ENCODE results near the gene ROPN1L.

DNA sequence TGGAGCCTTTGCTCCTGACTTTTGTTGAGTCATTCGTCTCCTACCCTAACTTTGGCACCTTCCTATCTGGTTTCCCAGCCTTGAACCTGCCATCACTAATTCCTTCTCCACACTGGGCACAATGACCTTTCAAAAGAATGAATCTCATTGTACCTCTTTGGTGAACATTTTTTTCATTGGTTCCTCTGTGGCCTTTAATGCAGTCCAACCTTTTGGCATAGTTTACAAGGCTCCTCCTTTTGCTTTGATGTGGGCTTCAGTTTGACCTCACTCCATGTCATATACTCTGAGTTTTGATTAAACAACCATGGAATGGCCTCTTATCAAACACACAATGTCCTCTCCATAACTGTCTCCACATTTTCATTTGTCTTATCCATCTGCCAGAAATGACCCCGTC, 14.5 kb upstream of the ROPN1L start:
- TF ChIP-seq, protein P1, sequence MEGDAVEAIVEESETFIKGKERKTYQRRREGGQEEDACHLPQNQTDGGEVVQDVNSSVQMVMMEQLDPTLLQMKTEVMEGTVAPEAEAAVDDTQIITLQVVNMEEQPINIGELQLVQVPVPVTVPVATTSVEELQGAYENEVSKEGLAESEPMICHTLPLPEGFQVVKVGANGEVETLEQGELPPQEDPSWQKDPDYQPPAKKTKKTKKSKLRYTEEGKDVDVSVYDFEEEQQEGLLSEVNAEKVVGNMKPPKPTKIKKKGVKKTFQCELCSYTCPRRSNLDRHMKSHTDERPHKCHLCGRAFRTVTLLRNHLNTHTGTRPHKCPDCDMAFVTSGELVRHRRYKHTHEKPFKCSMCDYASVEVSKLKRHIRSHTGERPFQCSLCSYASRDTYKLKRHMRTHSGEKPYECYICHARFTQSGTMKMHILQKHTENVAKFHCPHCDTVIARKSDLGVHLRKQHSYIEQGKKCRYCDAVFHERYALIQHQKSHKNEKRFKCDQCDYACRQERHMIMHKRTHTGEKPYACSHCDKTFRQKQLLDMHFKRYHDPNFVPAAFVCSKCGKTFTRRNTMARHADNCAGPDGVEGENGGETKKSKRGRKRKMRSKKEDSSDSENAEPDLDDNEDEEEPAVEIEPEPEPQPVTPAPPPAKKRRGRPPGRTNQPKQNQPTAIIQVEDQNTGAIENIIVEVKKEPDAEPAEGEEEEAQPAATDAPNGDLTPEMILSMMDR (IDR thresholded peaks at IDR 0.05): no peak
- TF ChIP-seq EZH2phosphoT487 (IDR thresholded peaks at IDR 0.05): no peak
- no peak for TF ChIP-seq EZH2 (IDR thresholded peaks at IDR 0.05)

Measured in neural progenitor cell (in vitro differentiated cells).